Measurements from ENCODE around the gene COASY.

COASY gene

DNA sequence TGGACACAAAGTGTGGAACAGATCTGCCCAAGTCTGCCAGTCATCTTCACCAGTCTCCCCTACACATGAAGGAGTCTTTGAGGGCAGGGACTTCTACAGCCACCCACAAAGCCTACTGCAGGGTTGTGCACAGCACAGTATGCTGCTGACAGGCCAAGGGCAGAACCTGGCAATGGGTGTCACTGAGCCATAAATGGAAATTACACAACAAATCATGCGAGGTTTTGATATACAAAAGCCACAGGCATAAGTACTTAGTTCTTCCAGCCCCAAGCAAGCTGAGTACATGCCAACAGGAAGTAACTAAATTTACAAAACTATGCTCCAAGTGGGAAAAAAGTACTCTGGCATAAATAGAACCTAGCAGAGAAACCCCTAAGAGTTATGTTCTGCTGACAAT, 23.4 kb downstream of the COASY start:
- CTCF ChIA-PET = interaction anchor here (6.3 kb wide), 1 partner anchor 7 kb away, joined by 66 read pairs; the partner anchor contains the start of gene PSMC3IP
- POLR2A ChIA-PET = interaction anchor here (0.7 kb wide), 1 partner anchor 60 kb away, joined by 9 read pairs; no protein-coding TSS in a partner anchor
- TF ChIP-seq, protein P1, sequence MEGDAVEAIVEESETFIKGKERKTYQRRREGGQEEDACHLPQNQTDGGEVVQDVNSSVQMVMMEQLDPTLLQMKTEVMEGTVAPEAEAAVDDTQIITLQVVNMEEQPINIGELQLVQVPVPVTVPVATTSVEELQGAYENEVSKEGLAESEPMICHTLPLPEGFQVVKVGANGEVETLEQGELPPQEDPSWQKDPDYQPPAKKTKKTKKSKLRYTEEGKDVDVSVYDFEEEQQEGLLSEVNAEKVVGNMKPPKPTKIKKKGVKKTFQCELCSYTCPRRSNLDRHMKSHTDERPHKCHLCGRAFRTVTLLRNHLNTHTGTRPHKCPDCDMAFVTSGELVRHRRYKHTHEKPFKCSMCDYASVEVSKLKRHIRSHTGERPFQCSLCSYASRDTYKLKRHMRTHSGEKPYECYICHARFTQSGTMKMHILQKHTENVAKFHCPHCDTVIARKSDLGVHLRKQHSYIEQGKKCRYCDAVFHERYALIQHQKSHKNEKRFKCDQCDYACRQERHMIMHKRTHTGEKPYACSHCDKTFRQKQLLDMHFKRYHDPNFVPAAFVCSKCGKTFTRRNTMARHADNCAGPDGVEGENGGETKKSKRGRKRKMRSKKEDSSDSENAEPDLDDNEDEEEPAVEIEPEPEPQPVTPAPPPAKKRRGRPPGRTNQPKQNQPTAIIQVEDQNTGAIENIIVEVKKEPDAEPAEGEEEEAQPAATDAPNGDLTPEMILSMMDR (IDR thresholded peaks at IDR 0.05; ENCODE audit: control extremely low read depth, extremely low read depth, low read depth, missing control alignments) = no peak

DNA sequence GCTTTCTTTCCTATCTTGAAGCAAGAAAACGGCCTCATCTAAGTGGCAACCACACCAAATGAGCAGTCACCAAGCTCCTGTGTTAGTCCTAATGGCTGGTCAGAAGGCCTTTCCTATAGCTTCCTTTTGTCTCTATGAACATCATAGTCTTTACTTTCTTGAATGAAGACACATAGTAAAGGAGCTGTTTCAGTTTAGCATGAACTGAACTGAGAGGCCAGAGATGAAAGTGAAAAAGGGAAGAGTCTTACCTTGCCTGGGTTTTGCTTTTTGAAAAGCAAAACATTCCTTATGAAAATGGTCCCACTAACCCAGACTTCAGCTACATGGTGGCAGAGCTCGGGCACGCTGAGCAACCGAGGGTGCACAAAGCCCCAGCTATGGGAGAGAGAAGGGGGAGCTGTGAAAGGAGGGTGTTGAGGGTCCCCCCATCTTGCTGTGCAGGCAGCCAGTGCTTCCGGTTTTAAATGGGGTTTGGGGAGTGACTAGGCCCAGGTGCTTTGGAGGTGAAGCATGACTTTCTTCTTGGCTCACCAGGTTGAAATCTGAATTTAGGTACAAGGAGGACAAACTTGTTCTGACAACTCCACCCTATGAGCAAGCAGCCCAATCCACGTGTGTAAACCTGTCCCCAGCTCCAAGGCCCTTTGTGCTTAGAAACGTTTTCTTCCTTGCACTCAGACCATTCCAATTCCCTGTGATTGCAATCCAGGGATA, 24.7 kb downstream of the COASY start:
- ChIA-PET POLR2A (interaction anchor here (0.5 to 1.2 kb wide), 2 partner anchors 9 to 434 kb away, joined by 3 to 4 read pairs; partner anchors contain the start of gene PSMC3IP), CTCF (interaction anchor here (0.7 to 6.3 kb wide), 10 partner anchors 9 to 411 kb away, joined by 3 to 66 read pairs (median 4); partner anchors contain the start of genes PSMC3IP, RETREG3, RPL27 and TUBG1)
- DNase-seq (ENCODE audit: extremely low spot score) = peak; percentile 63
- TF ChIP-seq, protein P1 (IDR thresholded peaks at IDR 0.05; ENCODE audit: control extremely low read depth, extremely low read depth, low read depth, missing control alignments) = no peak

More for the DNA sequence above, 23.4 kb downstream of the COASY start:
- DNase-seq (ENCODE audit: extremely low spot score) = no peak

DNA sequence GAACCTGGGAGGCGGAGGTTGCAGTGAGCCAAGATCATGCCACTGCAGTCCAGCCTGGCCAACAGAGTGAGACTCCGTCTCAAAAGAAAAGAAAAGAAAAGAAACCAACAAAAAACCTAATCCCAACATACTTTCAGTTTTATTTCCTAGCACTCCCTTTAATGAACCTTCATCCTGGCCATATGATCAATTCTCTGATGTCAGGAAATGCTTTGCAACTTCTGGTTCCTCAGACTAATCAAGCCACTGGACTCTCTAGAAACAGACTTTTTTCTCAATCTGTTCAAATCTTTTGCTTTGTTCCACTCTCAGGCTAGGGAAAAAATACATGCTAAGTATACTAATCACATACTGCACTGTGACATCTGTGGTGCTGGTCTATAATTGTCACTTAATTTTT, 28.9 kb downstream of the COASY start:
- TF ChIP-seq, protein P1 (IDR thresholded peaks at IDR 0.05; ENCODE audit: control extremely low read depth, extremely low read depth, low read depth, missing control alignments) = no peak
- DNase-seq (ENCODE audit: extremely low spot score) = no peak
- ChIA-PET POLR2A (no interaction called here), CTCF (interaction anchor here (1.4 to 6.3 kb wide), 3 partner anchors 9 to 14 kb away, joined by 5 to 66 read pairs (median 14); partner anchors contain the start of gene PSMC3IP)

DNA sequence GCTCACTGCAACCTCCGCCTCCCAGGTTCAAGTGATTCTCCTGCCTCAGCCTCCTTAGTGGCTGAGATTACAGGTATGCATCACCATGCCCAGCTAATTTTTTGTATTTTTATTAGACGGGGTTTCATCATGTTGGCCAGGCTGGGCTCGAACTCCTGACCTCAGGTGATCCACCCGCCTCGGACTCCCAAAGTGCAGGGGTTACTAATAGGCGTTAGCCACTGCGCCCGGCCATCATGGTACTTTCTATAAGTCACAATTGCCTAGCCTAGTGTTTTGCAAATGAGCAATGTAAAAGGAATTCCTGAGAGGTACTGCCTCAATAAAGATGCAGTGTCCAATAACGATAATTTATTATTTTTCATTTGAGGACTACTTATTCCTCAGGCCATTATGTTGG, 29.5 kb downstream of the COASY start:
- POLR2A ChIA-PET = no interaction called here
- TF ChIP-seq, protein P1 (IDR thresholded peaks at IDR 0.05; ENCODE audit: control extremely low read depth, extremely low read depth, low read depth, missing control alignments) = no peak
- CTCF ChIA-PET = interaction anchor here (1.5 to 6.3 kb wide), 4 partner anchors 9 to 14 kb away, joined by 3 to 66 read pairs (median 10); partner anchors contain the start of gene PSMC3IP
- no peak for DNase-seq (ENCODE audit: extremely low spot score)

DNA sequence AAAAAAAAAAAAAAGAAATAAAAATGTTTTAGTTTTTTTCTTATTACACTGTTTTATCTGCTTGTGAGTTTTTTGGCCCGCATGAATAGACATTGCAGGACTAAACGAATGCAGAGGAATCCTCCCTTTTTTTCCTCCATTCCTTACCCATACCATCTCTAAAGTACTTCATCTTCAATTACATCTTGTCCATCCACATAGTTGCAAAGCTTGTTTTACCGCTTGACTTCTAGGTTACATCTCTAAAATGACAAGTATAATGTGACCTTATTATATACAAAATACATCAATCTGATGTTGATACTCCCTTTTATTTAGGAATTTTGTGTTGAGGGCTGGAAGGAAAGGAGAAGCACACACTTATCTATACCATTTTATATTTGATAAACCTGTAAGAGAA, 34.4 kb downstream of the COASY start:
- POLR2A ChIA-PET = no interaction called here
- TF ChIP-seq, protein P1 (IDR thresholded peaks at IDR 0.05; ENCODE audit: control extremely low read depth, extremely low read depth, low read depth, missing control alignments) = no peak
- CTCF ChIA-PET = interaction anchor here (2.0 kb wide), 1 partner anchor 12 kb away, joined by 5 read pairs; no protein-coding TSS in a partner anchor
- DNase-seq (ENCODE audit: extremely low spot score) = no peak

DNA sequence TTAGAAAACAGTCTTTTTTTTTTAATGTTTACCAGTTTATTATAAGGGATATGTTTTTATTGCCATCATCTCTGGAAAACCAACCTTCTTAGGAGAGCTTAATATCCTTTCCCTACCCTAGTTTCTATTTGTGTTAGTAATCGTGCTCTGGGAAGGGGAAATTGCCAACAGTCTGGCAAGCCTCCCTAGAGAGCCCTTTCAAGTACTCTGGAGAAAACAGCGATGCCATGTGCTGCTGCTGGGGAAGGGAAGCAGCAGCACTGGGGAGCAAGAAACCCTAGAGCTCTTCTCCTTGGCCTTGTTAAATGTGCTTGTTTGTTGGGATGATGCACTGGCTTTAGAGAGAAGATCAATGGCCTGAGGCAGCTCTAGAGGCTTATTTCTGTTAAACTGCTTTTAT, 37.0 kb downstream of the COASY start:
- CTCF ChIA-PET = interaction anchor here (0.9 to 13.0 kb wide), 6 partner anchors 9 to 165 kb away, joined by 3 to 120 read pairs (median 4); partner anchors contain the start of genes PSMC3IP, RETREG3 and TUBG1
- no peak for DNase-seq (ENCODE audit: extremely low spot score)
- POLR2A ChIA-PET = interaction anchor here (1.2 kb wide), 1 partner anchor 151 kb away, joined by 5 read pairs; no protein-coding TSS in a partner anchor
- TF ChIP-seq, protein P1 (IDR thresholded peaks at IDR 0.05; ENCODE audit: control extremely low read depth, extremely low read depth, low read depth, missing control alignments) = no peak
